H1 (cell line): ENCODE data around the gene SNX20. TPM values are rescaled to one million over a fixed set of nuclear protein-coding genes. Genes with fewer than 3 reads are reported as not detected.

Experiments used
- CTCF ChIA-PET: fragments of 300-600 bp; sonication (Branson Sonifier 250); formaldehyde crosslinking; loops from one replicate; lab custom pipeline; 2021; ENCODE audit not compliant: partially characterized antibody; lab: Charles Lee
- POLR2A ChIA-PET: fragments of 300-600 bp; sonication (Branson Sonifier 250); formaldehyde crosslinking; loops from one replicate; lab custom pipeline; 2021; ENCODE audit warnings: inconsistent platforms; ENCODE audit not compliant: partially characterized antibody; lab: Charles Lee
- DNase-seq, 2 experiments: peaks; one replicate each; pipeline versions ENCODE4 v3.0.0 to v3.0.0-alpha.2; 2010 to 2022; ENCODE audit warnings: low spot score in 2 of 2, low read depth in 1 of 2, mixed read lengths in 1 of 2
- FAIRE-seq: peaks from 2 replicates; lab custom pipeline; 2011; peaks lifted over from hg19 to GRCh38; lab: Jason Lieb, UNC
- H2AFZ ChIP-seq: 2 replicates; pipeline ENCODE4 v1.8.1; 2012; ENCODE audit warnings: low read length, inconsistent platforms
- H2AK5ac ChIP-seq: 2 replicates; pipeline ENCODE4 v1.6.1; 2013; ENCODE audit warnings: low read depth, low read length
- H2BK120ac ChIP-seq: replicated peaks from 2 replicates; pipeline ENCODE3; 2013; ENCODE audit warnings: low read depth, low read length, inconsistent platforms
- H2BK12ac ChIP-seq: 2 replicates; pipeline ENCODE4 v1.6.1; 2013; ENCODE audit warnings: low read depth, low read length
- H2BK15ac ChIP-seq: 2 replicates; pipeline ENCODE4 v1.6.1; 2013; ENCODE audit warnings: low read length
- H2BK20ac ChIP-seq: 2 replicates; pipeline ENCODE4 v1.6.1; 2013; ENCODE audit warnings: low read length
- H2BK5ac ChIP-seq: 2 replicates; pipeline ENCODE4 v1.6.1; 2013; ENCODE audit warnings: low read depth, low read length
- H3K14ac ChIP-seq: 2 replicates; pipeline ENCODE4 v1.6.1; 2013; ENCODE audit warnings: inconsistent platforms; ENCODE audit not compliant: insufficient read length
- H3K18ac ChIP-seq: 2 replicates; pipeline ENCODE4 v1.6.1; 2013; ENCODE audit warnings: low read length; ENCODE audit errors: extremely low read depth
- H3K23ac ChIP-seq: 2 replicates; pipeline ENCODE4 v1.6.1; 2013; ENCODE audit warnings: inconsistent platforms; ENCODE audit not compliant: insufficient read length
- H3K23me2 ChIP-seq: 2 replicates; pipeline ENCODE4 v1.6.1; 2013; ENCODE audit warnings: low read depth, low read length
- H3K27ac ChIP-seq: 2 replicates; pipeline ENCODE4 v1.6.1; 2011; ENCODE audit warnings: low read depth, low read length, inconsistent platforms
- H3K27me3 ChIP-seq, 4 experiments: replicated peaks in 1 of 4; 1 replicate in 1 of 4; 2 replicates in 3 of 4; pipeline versions ENCODE4 v1.6.1 to v1.8.1; 2011 to 2013; ENCODE audit warnings: low read length in 3 of 4, mild to moderate bottlenecking in 3 of 4, inconsistent platforms in 2 of 4, mixed read lengths in 2 of 4, moderate library complexity in 1 of 4; ENCODE audit not compliant: control insufficient read depth in 3 of 4, insufficient read depth in 3 of 4; ENCODE audit errors: extremely low read depth in 1 of 4
- H3K36me3 ChIP-seq, 4 experiments: 2 replicates each; pipeline versions ENCODE4 v1.6.1 to v1.8.1; 2011 to 2013; ENCODE audit warnings: mild to moderate bottlenecking in 4 of 4, low read length in 3 of 4, moderate library complexity in 2 of 4, control low read depth in 1 of 4, inconsistent platforms in 1 of 4; ENCODE audit not compliant: insufficient read depth in 4 of 4, control insufficient read depth in 2 of 4
- H3K4ac ChIP-seq: replicated peaks from 2 replicates; pipeline ENCODE3; 2013; ENCODE audit warnings: low read length, low read depth, mixed read lengths, inconsistent platforms; ENCODE audit not compliant: insufficient read length
- H3K4me1 ChIP-seq, 4 experiments: replicated peaks in 1 of 4; 1 replicate in 1 of 4; 2 replicates in 3 of 4; pipeline versions ENCODE4 v1.6.1 to v1.8.1; 2011 to 2013; ENCODE audit warnings: low read length in 3 of 4, inconsistent platforms in 2 of 4, mixed read lengths in 1 of 4; ENCODE audit not compliant: insufficient read depth in 4 of 4, control insufficient read depth in 3 of 4
- H3K4me2 ChIP-seq, 2 experiments: 2 replicates each; pipeline versions ENCODE4 v1.6.1 to v1.8.1; 2011 to 2013; ENCODE audit warnings: low read depth in 2 of 2, low read length in 2 of 2, control low read depth in 1 of 2, inconsistent platforms in 1 of 2, mild to moderate bottlenecking in 1 of 2; ENCODE audit not compliant: insufficient read depth in 1 of 2
- H3K4me3 ChIP-seq, 4 experiments: fragments of 200-600, 300-600 bp in 1 of 4; sonication (generic), shearing (Covaris generic), sonication (Bioruptor Twin) in 1 of 4; 2 replicates each; pipeline versions ENCODE4 v1.5.1 to v1.8.1; 2011 to 2016; ENCODE audit warnings: low read length in 4 of 4, low read depth in 3 of 4, control low read depth in 2 of 4, inconsistent platforms in 2 of 4, mild to moderate bottlenecking in 2 of 4, mixed read lengths in 1 of 4, moderate library complexity in 1 of 4; ENCODE audit not compliant: insufficient read depth in 2 of 4; ENCODE audit errors: extremely low read depth in 1 of 4
- H3K56ac ChIP-seq: replicated peaks from 2 replicates; pipeline ENCODE3; 2013; ENCODE audit warnings: low read depth, mild to moderate bottlenecking, mixed read lengths, low read length, inconsistent platforms; ENCODE audit not compliant: insufficient read length
- H3K79me1 ChIP-seq: 2 replicates; pipeline ENCODE4 v1.6.1; 2013; ENCODE audit warnings: low read depth, low read length, control low read depth
- H3K79me2 ChIP-seq, 2 experiments: 2 replicates each; pipeline versions ENCODE4 v1.6.1 to v1.8.1; 2012 to 2013; ENCODE audit warnings: low read length in 2 of 2, mild to moderate bottlenecking in 2 of 2, inconsistent platforms in 1 of 2; ENCODE audit not compliant: insufficient read depth in 2 of 2, control insufficient read depth in 1 of 2
- H3K9ac ChIP-seq, 4 experiments: replicated peaks in 1 of 4; 1 replicate in 1 of 4; 2 replicates in 3 of 4; pipeline versions ENCODE4 v1.6.1 to v1.8.1; 2011 to 2013; ENCODE audit warnings: low read depth in 3 of 4, low read length in 3 of 4, control low read depth in 2 of 4, mild to moderate bottlenecking in 2 of 4, moderate library complexity in 2 of 4, inconsistent platforms in 1 of 4; ENCODE audit errors: extremely low read depth in 1 of 4
- H3K9me3 ChIP-seq, 2 experiments: 2 replicates each; pipeline versions ENCODE4 v1.6.1 to v1.8.1; 2012 to 2013; ENCODE audit warnings: mild to moderate bottlenecking in 2 of 2, moderate library complexity in 2 of 2, control low read depth in 1 of 2, inconsistent platforms in 1 of 2, low read depth in 1 of 2, low read length in 1 of 2, mixed read lengths in 1 of 2; ENCODE audit not compliant: insufficient read depth in 2 of 2
- H4K20me1 ChIP-seq, 2 experiments: replicated peaks in 1 of 2; 2 replicates each; pipeline versions ENCODE3 to v1.8.1; 2011 to 2013; ENCODE audit warnings: inconsistent platforms in 2 of 2, low read length in 2 of 2, mild to moderate bottlenecking in 1 of 2; ENCODE audit not compliant: insufficient read depth in 2 of 2, control insufficient read depth in 1 of 2
- H4K5ac ChIP-seq: 2 replicates; pipeline ENCODE4 v1.6.1; 2013; ENCODE audit warnings: low read length, low read depth, mixed read lengths, inconsistent platforms; ENCODE audit not compliant: insufficient read length
- H4K8ac ChIP-seq: 2 replicates; pipeline ENCODE4 v1.8.0; 2013; ENCODE audit warnings: mild to moderate bottlenecking, moderate library complexity, low read length, inconsistent platforms; ENCODE audit not compliant: insufficient read depth; ENCODE audit errors: extremely low read depth
- H4K91ac ChIP-seq: replicated peaks from 2 replicates; pipeline ENCODE3; 2013; ENCODE audit warnings: low read length, mixed read lengths, inconsistent platforms; ENCODE audit not compliant: insufficient read length
- BRCA1 ChIP-seq: IDR thresholded peaks from 2 replicates; pipeline ENCODE4 v1.6.1; 2012; ENCODE audit warnings: low read depth, low read length, improper control_type of control experiment
- CREB1 ChIP-seq: IDR thresholded peaks from 2 replicates; pipeline ENCODE4 v1.6.1; 2012; ENCODE audit warnings: inconsistent platforms
- EP300 ChIP-seq, 2 experiments: IDR thresholded peaks; 1 replicate in 1 of 2; 2 replicates in 1 of 2; pipeline ENCODE4 v1.6.1; 2011 to 2012; ENCODE audit warnings: low read depth in 2 of 2, low read length in 2 of 2, mild to moderate bottlenecking in 2 of 2, borderline replicate concordance in 1 of 2, inconsistent platforms in 1 of 2, moderate library complexity in 1 of 2
- FOSL1 ChIP-seq: IDR thresholded peaks from 2 replicates; pipeline ENCODE4 v1.6.1; 2011; ENCODE audit warnings: mild to moderate bottlenecking, low read depth, low read length, moderate library complexity; ENCODE audit not compliant: insufficient read depth
- HDAC2 ChIP-seq, 2 experiments: fragments of 300-600 bp in 1 of 2; sonication (generic) in 1 of 2; IDR thresholded peaks; 2 replicates each; pipeline ENCODE4 v1.6.1; 2011 to 2012; ENCODE audit warnings: low read depth in 2 of 2, low read length in 2 of 2, mild to moderate bottlenecking in 2 of 2, moderate library complexity in 2 of 2, borderline replicate concordance in 1 of 2, inconsistent platforms in 1 of 2
- JUND ChIP-seq: IDR thresholded peaks from 2 replicates; pipeline ENCODE4 v1.6.1; 2011; ENCODE audit warnings: mild to moderate bottlenecking, improper control_type of control experiment, low read length
- MAFK ChIP-seq: IDR thresholded peaks from 2 replicates; pipeline ENCODE4 v1.6.1; 2012; ENCODE audit warnings: low read depth, mild to moderate bottlenecking, improper control_type of control experiment, low read length
- NRF1 ChIP-seq: IDR thresholded peaks from 2 replicates; pipeline ENCODE4 v1.6.1; 2011; ENCODE audit warnings: mild to moderate bottlenecking, low read depth, low read length, improper control_type of control experiment
- SP1 ChIP-seq: IDR thresholded peaks from 2 replicates; pipeline ENCODE4 v1.6.1; 2011; ENCODE audit warnings: low read depth, low read length
- SRF ChIP-seq: IDR thresholded peaks from 2 replicates; pipeline ENCODE4 v1.6.1; 2011; ENCODE audit warnings: mild to moderate bottlenecking, low read depth, low read length, moderate library complexity
- TCF12 ChIP-seq: IDR thresholded peaks from 2 replicates; pipeline ENCODE4 v1.6.1; 2011; ENCODE audit warnings: low read depth, mild to moderate bottlenecking, low read length
- TEAD4 ChIP-seq: IDR thresholded peaks from 2 replicates; pipeline ENCODE4 v1.6.1; 2012; ENCODE audit warnings: low read depth, low read length, inconsistent platforms, mixed read lengths
- WGBS, 2 experiments: shearing (Covaris generic) in 1 of 2; methylation state at CpG; one replicate each; pipeline versions ENCODE4 v1.1.6 to v1.1.7; 2013 to 2015; ENCODE audit warnings: low lambda C conversion rate in 2 of 2, mixed read lengths in 2 of 2, inconsistent platforms in 1 of 2, low coverage in 1 of 2, missing lambda C conversion rate in 1 of 2; ENCODE audit not compliant: insufficient replicate concordance in 2 of 2, insufficient coverage in 1 of 2, insufficient read length in 1 of 2; ENCODE audit errors: extremely low coverage in 1 of 2, missing lambda C conversion rate in 1 of 2; 5-methylcytosine and 5-hydroxymethylcytosine counted together
- polyA plus RNA-seq, 7 experiments: library from polyadenylated mRNA; depleted of rRNA in 3 of 7; stranded (reverse) in 5 of 7; unstranded in 2 of 7; fragments of >200 nt in 5 of 7; fragments of 200-250 nt in 2 of 7; gene quantifications; 1 replicate in 5 of 7; 2 replicates in 1 of 7; 4 replicates in 1 of 7; pipeline versions ENCODE4 v1.2.1 to v1.2.3, GENCODE V29; 2011 to 2013; ENCODE audit warnings: missing spikeins in 2 of 7, mixed read lengths in 2 of 7
- total RNA-seq: library from RNA; stranded (reverse); fragmentation: NEBNext Ultra II Directional; extraction: Animal tissue kit (Norgen Biotek cat#: 25700); gene quantifications from 2 replicates; pipeline ENCODE4 v1.2.1, GENCODE V29; 2021
- TF ChIP-seq, protein P1 (sequence below): IDR thresholded peaks from 2 replicates; pipeline ENCODE4 v1.6.1; 2011; ENCODE audit warnings: low read length, improper control_type of control experiment

The SNX20 gene
- total and polyA plus RNA-seq, 2 of the 8 experiments (the other 6 are each of a cell fraction or from before 2014, with no cell fraction given): not detected

DNA sequence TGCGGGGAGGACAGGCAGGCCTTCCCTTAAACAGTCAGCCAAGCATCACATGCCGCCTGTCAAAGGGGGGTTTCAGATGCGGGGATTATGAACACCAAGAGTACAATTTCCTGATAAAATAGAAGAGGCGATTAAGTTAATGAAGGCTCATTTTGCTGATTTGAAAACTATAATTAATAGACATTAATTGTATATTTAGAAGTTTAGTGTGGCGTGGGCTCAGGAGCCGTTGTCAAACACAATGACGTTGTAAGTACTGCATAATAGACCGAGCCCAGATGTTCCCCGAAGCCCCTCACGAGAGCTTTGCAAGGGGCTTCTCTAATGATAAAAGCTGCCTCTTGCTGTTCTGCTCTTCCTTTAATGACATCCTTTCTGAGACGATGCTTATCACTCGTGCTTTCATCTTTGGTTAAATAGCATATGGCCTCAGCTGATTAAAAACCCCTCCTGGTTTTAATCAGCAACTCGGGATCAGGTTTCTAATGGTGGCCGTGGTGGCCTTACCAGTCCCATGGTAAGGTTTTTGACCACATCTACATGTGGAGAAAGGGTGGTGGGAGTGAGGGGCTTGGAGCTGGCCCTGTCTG, 28.2 kb downstream of the SNX20 start:
- Histone ChIP-seq H4K20me1 (no peaks in the 10 kb centered on the region), H3K23ac (no peak overlapping the region), H2BK20ac (no peak overlapping the region), H3K9me3 (no peaks in the 10 kb centered on the region), H3K27me3 (no peaks in the 10 kb centered on the region), H3K36me3 (no peaks in the 10 kb centered on the region), H2BK5ac (no peak overlapping the region), H4K8ac (no peak overlapping the region), H3K4ac (no peak overlapping the region), H3K18ac (no peak overlapping the region), H3K23me2 (no peaks in the 10 kb centered on the region), H3K79me2 (no peaks in the 10 kb centered on the region), H4K91ac (no peak overlapping the region), H2BK15ac (no peak overlapping the region), H3K27ac (no peak overlapping the region), H2AFZ (no peak overlapping the region), H2BK12ac (no peak overlapping the region), H3K9ac (no peak overlapping the region), H3K4me3 (no peak overlapping the region), H3K56ac (no peak overlapping the region), H2AK5ac (no peak overlapping the region), H3K4me2 (no peak overlapping the region), H4K5ac (no peak overlapping the region), H2BK120ac (no peak overlapping the region), H3K4me1 (no peaks in the 10 kb centered on the region), H3K79me1 (no peaks in the 10 kb centered on the region), H3K14ac (no peak overlapping the region)
- DNase-seq: no peak
- FAIRE-seq: no peak
- ChIA-PET CTCF (interaction anchor here (0.7 to 6.5 kb wide), 9 partner anchors 8 to 86 kb away, joined by 3 to 55 read pairs (median 4); no protein-coding TSS in a partner anchor), POLR2A (no interaction called here)
- 87% methylated on average over 14 of the region's 14 CpGs; no CpG with 5 or more reads in 1 of the 2 experiments for WGBS, 2 experiments
- TF ChIP-seq TCF12 (no peak), SRF (no peak), HDAC2 (IDR thresholded peaks at IDR 0.05; ENCODE audit: borderline replicate concordance in 1 of 2, low read depth in 2 of 2, low read length in 2 of 2) (no peak), EP300 (IDR thresholded peaks at IDR 0.05; ENCODE audit: borderline replicate concordance in 1 of 2, low read depth in 2 of 2, low read length in 2 of 2) (no peak), CREB1 (no peak), BRCA1 (no peak), FOSL1 (no peak), MAFK (no peak), SP1 (no peak), TEAD4 (no peak), JUND (no peak), NRF1 (no peak)
- TF ChIP-seq, protein P1, sequence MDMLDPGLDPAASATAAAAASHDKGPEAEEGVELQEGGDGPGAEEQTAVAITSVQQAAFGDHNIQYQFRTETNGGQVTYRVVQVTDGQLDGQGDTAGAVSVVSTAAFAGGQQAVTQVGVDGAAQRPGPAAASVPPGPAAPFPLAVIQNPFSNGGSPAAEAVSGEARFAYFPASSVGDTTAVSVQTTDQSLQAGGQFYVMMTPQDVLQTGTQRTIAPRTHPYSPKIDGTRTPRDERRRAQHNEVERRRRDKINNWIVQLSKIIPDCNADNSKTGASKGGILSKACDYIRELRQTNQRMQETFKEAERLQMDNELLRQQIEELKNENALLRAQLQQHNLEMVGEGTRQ: no peak
